GM12891 (cell line): ENCODE results near the gene AUNIP.

Experiments used
- PAX5 ChIP-seq: IDR thresholded peaks from 2 replicates; pipeline ENCODE4 v1.6.1; 2011; ENCODE audit warnings: low read length, moderate library complexity, mild to moderate bottlenecking; ENCODE audit not compliant: insufficient read depth, severe bottlenecking
- POLR2A ChIP-seq: IDR thresholded peaks from 2 replicates; pipeline ENCODE4 v1.6.1; 2011; ENCODE audit warnings: low read depth, low read length, control low read depth
- POLR2AphosphoS5 ChIP-seq: IDR thresholded peaks from 2 replicates; pipeline ENCODE4 v1.6.1; 2011; ENCODE audit warnings: low read depth, low read length, control low read depth
- POU2F2 ChIP-seq: IDR thresholded peaks from 2 replicates; pipeline ENCODE4 v1.6.1; 2011; ENCODE audit warnings: low read depth, mild to moderate bottlenecking, control low read depth, low read length, moderate library complexity
- SPI1 ChIP-seq: IDR thresholded peaks from 2 replicates; pipeline ENCODE4 v1.6.1; 2011; ENCODE audit warnings: low read depth, low read length, control low read depth
- TAF1 ChIP-seq: IDR thresholded peaks from 2 replicates; pipeline ENCODE4 v1.6.1; 2011; ENCODE audit warnings: low read depth, low read length, control low read depth

DNA sequence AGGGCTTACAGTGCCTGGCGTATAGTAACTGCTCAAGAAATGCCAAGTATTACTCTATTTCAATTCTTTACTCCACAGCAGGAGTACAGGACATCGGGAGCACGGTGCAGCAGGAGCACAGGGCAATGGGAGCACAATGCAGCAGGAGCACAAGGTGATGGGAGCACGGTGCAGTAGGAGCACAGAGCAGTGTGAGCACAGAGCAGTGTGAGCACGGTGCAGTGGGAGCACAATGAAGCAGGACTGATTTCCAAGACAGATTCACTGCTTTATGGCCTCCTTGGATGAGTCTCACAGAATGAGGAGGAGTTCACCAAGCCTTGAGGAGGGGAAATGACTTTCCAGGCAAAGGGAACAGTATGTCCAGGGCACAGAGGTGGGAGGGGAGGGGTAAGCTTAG, 21.3 kb upstream of the AUNIP start:
- TF ChIP-seq POLR2AphosphoS5, result no peak
- no peak for TF ChIP-seq PAX5
- TF ChIP-seq POLR2A, result no peak
- TF ChIP-seq TAF1, result no peak
- no peak for TF ChIP-seq SPI1
- TF ChIP-seq POU2F2, result no peak
